Smooth muscle cell (in vitro differentiated cells): ENCODE measurements around the gene TNNI3K. TPM values are rescaled to one million over a fixed set of nuclear protein-coding genes. Genes with fewer than 3 reads are reported as not detected.

Experiments
- DNase-seq: peaks from one replicate; lab custom pipeline; 2025; ENCODE audit not compliant: unreplicated experiment; lab: John Stamatoyannopoulos, UW
- H2AFZ ChIP-seq: fragments of 200-600 bp; sonication (generic); 2 replicates; pipeline ENCODE4 v1.6.0; 2016; ENCODE audit warnings: antibody characterized with exemption, low read depth, mild to moderate bottlenecking
- H3F3A ChIP-seq: fragments of 200-600 bp; sonication (generic); 2 replicates; pipeline ENCODE4 v1.6.0; 2017; ENCODE audit warnings: antibody characterized with exemption, low read depth
- H3K27ac ChIP-seq: fragments of 200-600 bp; sonication (generic); 2 replicates; pipeline ENCODE4 v1.5.1; 2016; ENCODE audit warnings: low read depth, mild to moderate bottlenecking
- H3K27me3 ChIP-seq: fragments of 200-600 bp; sonication (generic); 2 replicates; pipeline ENCODE4 v1.6.1; 2016; ENCODE audit warnings: low read depth, mild to moderate bottlenecking
- H3K36me3 ChIP-seq: fragments of 200-600 bp; sonication (generic); 2 replicates; pipeline ENCODE4 v1.5.1; 2016; ENCODE audit warnings: low read depth
- H3K4me1 ChIP-seq: fragments of 200-600 bp; sonication (generic); 2 replicates; pipeline ENCODE4 v1.5.1; 2016; ENCODE audit warnings: low read depth
- H3K4me2 ChIP-seq: fragments of 200-600 bp; sonication (generic); 2 replicates; pipeline ENCODE4 v1.6.0; 2016; ENCODE audit warnings: mild to moderate bottlenecking
- H3K4me3 ChIP-seq: fragments of 200-600 bp; sonication (generic); 2 replicates; pipeline ENCODE4 v1.5.1; 2016; ENCODE audit warnings: mild to moderate bottlenecking
- H3K79me2 ChIP-seq: fragments of 200-600 bp; sonication (generic); 2 replicates; pipeline ENCODE4 v1.6.0; 2016; ENCODE audit warnings: low read depth, mild to moderate bottlenecking
- H3K9ac ChIP-seq: fragments of 200-600 bp; sonication (generic); 2 replicates; pipeline ENCODE4 v1.6.0; 2016; ENCODE audit warnings: low read depth
- H3K9me3 ChIP-seq: fragments of 200-600 bp; sonication (generic); replicated peaks from 2 replicates; pipeline ENCODE4 v1.5.1; 2016; ENCODE audit warnings: low read depth
- H4K20me1 ChIP-seq: fragments of 200-600 bp; sonication (generic); 2 replicates; pipeline ENCODE4 v1.6.0; 2016; ENCODE audit warnings: low read depth
- CTCF ChIP-seq: fragments of 200-600 bp; sonication (generic); IDR thresholded peaks from 2 replicates; pipeline ENCODE4 v1.5.1; 2017; ENCODE audit warnings: borderline replicate concordance, mild to moderate bottlenecking, antibody characterized with exemption; ENCODE audit not compliant: insufficient read depth, poor library complexity, severe bottlenecking
- WGBS: methylation state at CpG from one replicate; pipeline ENCODE4 v1.1.7; 2016; ENCODE audit warnings: low lambda C conversion rate; 5-methylcytosine and 5-hydroxymethylcytosine counted together
- polyA plus RNA-seq: library from polyadenylated mRNA; unstranded; fragments of >200 nt; fragmentation: Nextera tagmentation; extraction: Ambion mirVana; gene quantifications from 2 replicates; pipeline ENCODE4 v1.2.1, GENCODE V29; 2016
- total RNA-seq: library from RNA; depleted of rRNA; stranded (reverse); fragments of >200 nt; gene quantifications from 2 replicates; pipeline ENCODE4 v1.2.3, GENCODE V29; 2014

Gene TNNI3K
- total and polyA plus RNA-seq, 2 experiments from 2014 or later, result 0.55 to 9.6 TPM

GRCh38 chr1:74324684-74325448 is 89.7 kb downstream of the TNNI3K start:
- Histone ChIP-seq H3K79me2 (no peaks in the 10 kb centered on the region), H3K9ac (no peak overlapping the region), H3K4me2 (no peak overlapping the region), H3K4me1 (no peaks in the 10 kb centered on the region), H4K20me1 (no peaks in the 10 kb centered on the region), H3K27me3 (no peaks in the 10 kb centered on the region), H3K36me3 (no peaks in the 10 kb centered on the region), H3F3A (no peaks in the 10 kb centered on the region), H3K27ac (no peak overlapping the region), H3K9me3 (no peaks in the 10 kb centered on the region), H2AFZ (no peak overlapping the region), H3K4me3 (no peak overlapping the region)
- no peak for DNase-seq
- no peak for TF ChIP-seq CTCF
- WGBS, result 88% methylated on average over 6 of the region's 6 CpGs

- no peaks in the 10 kb centered on the region for H3K9me3 ChIP-seq
- H3K27me3 ChIP-seq, result no peaks in the 10 kb centered on the region
Measured at GRCh38 chr1:74328851-74329250, 93.7 kb downstream of the TNNI3K start.

GRCh38 chr1:74333244-74333643 is 98.1 kb downstream of the TNNI3K start:
- no peak overlapping the region for H2AFZ ChIP-seq
- no peaks in the 10 kb centered on the region for H3K9me3 ChIP-seq
- DNase-seq, result no peak
- no peaks in the 10 kb centered on the region for H3F3A ChIP-seq
- no peaks in the 10 kb centered on the region for H3K27me3 ChIP-seq
- no peak overlapping the region for H3K9ac ChIP-seq
- H3K4me1 ChIP-seq, result no peaks in the 10 kb centered on the region
- H3K79me2 ChIP-seq, result no peaks in the 10 kb centered on the region
- no peak overlapping the region for H3K27ac ChIP-seq
- TF ChIP-seq CTCF, result no peak
- no peaks in the 10 kb centered on the region for H3K36me3 ChIP-seq
- H4K20me1 ChIP-seq, result no peaks in the 10 kb centered on the region
- WGBS, result 81% methylated on average over 2 of the region's 2 CpGs
- H3K4me2 ChIP-seq, result no peak overlapping the region
- H3K4me3 ChIP-seq, result no peak overlapping the region

More at GRCh38 chr1:74328851-74329250, 93.7 kb downstream of the TNNI3K start:
- no peak overlapping the region for H2AFZ ChIP-seq
- no peaks in the 10 kb centered on the region for H4K20me1 ChIP-seq
- H3K4me1 ChIP-seq, result no peaks in the 10 kb centered on the region
- no peaks in the 10 kb centered on the region for H3F3A ChIP-seq
- no peaks in the 10 kb centered on the region for H3K79me2 ChIP-seq
- H3K27ac ChIP-seq, result no peak overlapping the region
- DNase-seq, result no peak
- H3K4me3 ChIP-seq, result no peak overlapping the region
- no peak for TF ChIP-seq CTCF
- no peak overlapping the region for H3K9ac ChIP-seq
- H3K36me3 ChIP-seq, result no peaks in the 10 kb centered on the region
- H3K4me2 ChIP-seq, result no peak overlapping the region

GRCh38 chr1:74334147-74334546 is 99.0 kb downstream of the TNNI3K start:
- Histone ChIP-seq H3F3A (no peaks in the 10 kb centered on the region), H3K4me3 (no peak overlapping the region), H3K9me3 (no peaks in the 10 kb centered on the region), H3K27me3 (no peaks in the 10 kb centered on the region), H3K36me3 (no peaks in the 10 kb centered on the region), H3K4me2 (no peak overlapping the region), H2AFZ (no peak overlapping the region), H3K79me2 (no peaks in the 10 kb centered on the region), H3K27ac (no peak overlapping the region), H3K4me1 (no peaks in the 10 kb centered on the region), H4K20me1 (no peaks in the 10 kb centered on the region), H3K9ac (no peak overlapping the region)
- no peak for DNase-seq
- TF ChIP-seq CTCF, result no peak
